OCI-LY7 (cell line): ENCODE data around the gene MOB3A.

Experiments
- EZH2phosphoT487 ChIP-seq: fragments of 200-600 bp; sonication (generic); IDR thresholded peaks from 2 replicates; pipeline ENCODE4 v1.6.1; 2018; ENCODE audit warnings: low read depth, borderline replicate concordance, mild to moderate bottlenecking, mixed run types, antibody characterized with exemption, low read length, moderate library complexity, mixed read lengths
- TF ChIP-seq, protein P1 (sequence below): fragments of 200-600 bp; sonication (generic); conservative IDR thresholded peaks from 2 replicates; pipeline ENCODE4 v1.5.1; 2014; ENCODE audit warnings: mild to moderate bottlenecking, antibody characterized with exemption, low read length, moderate library complexity, mixed read lengths

DNA sequence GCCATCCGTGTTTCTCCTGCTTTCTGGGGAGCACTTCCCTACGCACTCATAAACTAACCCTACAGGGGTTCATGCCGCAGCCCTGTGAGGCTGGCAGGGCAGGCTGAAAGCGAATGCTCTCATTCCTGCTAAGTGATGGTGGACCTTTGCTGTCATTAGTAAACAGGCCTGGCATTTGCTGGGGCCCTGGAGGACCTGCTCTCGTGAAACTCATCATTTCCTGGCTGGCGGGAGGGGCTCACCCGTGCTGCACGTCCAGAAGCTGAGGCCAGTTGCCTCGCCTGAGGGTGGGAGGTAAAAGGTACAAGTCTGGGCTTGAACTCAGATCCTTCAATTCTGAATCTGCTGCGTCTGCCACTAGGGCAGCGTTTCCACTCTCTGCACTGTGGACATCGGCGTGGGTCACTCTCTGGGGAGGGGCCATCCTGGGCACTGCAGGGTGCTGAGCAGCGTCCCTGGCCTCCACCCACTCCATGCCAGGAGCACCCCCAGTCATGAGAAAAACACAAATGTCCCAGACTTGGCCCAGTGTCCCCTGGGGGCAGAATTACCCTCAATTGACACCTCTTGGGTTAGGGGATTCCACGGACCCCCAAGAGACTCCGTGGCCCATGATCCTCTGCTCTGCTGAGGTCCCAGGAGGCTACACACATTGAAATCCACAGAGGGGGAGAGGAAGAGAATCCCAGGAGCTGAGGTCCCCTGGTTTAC is 7.0 kb downstream of the MOB3A start:
- TF ChIP-seq, protein P1, sequence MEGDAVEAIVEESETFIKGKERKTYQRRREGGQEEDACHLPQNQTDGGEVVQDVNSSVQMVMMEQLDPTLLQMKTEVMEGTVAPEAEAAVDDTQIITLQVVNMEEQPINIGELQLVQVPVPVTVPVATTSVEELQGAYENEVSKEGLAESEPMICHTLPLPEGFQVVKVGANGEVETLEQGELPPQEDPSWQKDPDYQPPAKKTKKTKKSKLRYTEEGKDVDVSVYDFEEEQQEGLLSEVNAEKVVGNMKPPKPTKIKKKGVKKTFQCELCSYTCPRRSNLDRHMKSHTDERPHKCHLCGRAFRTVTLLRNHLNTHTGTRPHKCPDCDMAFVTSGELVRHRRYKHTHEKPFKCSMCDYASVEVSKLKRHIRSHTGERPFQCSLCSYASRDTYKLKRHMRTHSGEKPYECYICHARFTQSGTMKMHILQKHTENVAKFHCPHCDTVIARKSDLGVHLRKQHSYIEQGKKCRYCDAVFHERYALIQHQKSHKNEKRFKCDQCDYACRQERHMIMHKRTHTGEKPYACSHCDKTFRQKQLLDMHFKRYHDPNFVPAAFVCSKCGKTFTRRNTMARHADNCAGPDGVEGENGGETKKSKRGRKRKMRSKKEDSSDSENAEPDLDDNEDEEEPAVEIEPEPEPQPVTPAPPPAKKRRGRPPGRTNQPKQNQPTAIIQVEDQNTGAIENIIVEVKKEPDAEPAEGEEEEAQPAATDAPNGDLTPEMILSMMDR: 0 out of 2 replicates have a peak, but pooled peaks have one; percentile 17
- no peak for TF ChIP-seq EZH2phosphoT487
